HepG2 (cell line): ENCODE results near the gene FOXA3. TPM values are rescaled to one million over a fixed set of nuclear protein-coding genes. Genes with fewer than 3 reads are reported as not detected.

Experiments used
- NR2C2 ChIP-seq: sonication (generic); formaldehyde crosslinking; IDR thresholded peaks from 2 replicates; pipeline ENCODE4 v1.4.0; 2020; ENCODE audit warnings: missing genetic modification reagents, mild to moderate bottlenecking, moderate library complexity, borderline replicate concordance
- RFX5 ChIP-seq: IDR thresholded peaks from 2 replicates; pipeline ENCODE4 v1.6.1; 2011; ENCODE audit warnings: low read depth, low read length, improper control_type of control experiment
- SIN3A ChIP-seq: IDR thresholded peaks from 2 replicates; pipeline ENCODE4 v1.6.1; 2011; ENCODE audit warnings: low read depth, mild to moderate bottlenecking, control low read depth, low read length, borderline replicate concordance
- SNAPC5 ChIP-seq: sonication (generic); formaldehyde crosslinking; IDR thresholded peaks from 2 replicates; pipeline ENCODE4 v1.8.1; 2023; ENCODE audit warnings: mild to moderate bottlenecking, missing genetic modification reagents, borderline replicate concordance
- ZBTB7B ChIP-seq: sonication (generic); formaldehyde crosslinking; IDR thresholded peaks from 2 replicates; pipeline ENCODE4 v1.4.0; 2020; ENCODE audit warnings: missing genetic modification reagents
- ZNF264 ChIP-seq: sonication (generic); formaldehyde crosslinking; IDR thresholded peaks from 2 replicates; pipeline ENCODE4 v1.4.0; 2020; ENCODE audit warnings: missing genetic modification reagents
- ZNF431 ChIP-seq: sonication (generic); formaldehyde crosslinking; IDR thresholded peaks from 2 replicates; pipeline ENCODE4 v1.9.0; 2022; ENCODE audit warnings: missing genetic modification reagents, low read depth, mild to moderate bottlenecking, borderline replicate concordance
- ZNF572 ChIP-seq: sonication (generic); formaldehyde crosslinking; IDR thresholded peaks from 2 replicates; pipeline ENCODE4 v1.5.1; 2020; ENCODE audit warnings: mild to moderate bottlenecking, missing genetic modification reagents
- polyA plus RNA-seq, 8 experiments: library from polyadenylated mRNA; depleted of rRNA in 3 of 8; stranded (reverse) in 7 of 8; unstranded in 1 of 8; fragments of >200 nt; fragmentation: Illumina TruSeq in 4 of 8; extraction: Trizol in 4 of 8; gene quantifications; 2 replicates each; pipeline versions ENCODE4 v1.2.1 to v1.2.3, GENCODE V29; 2011 to 2016; ENCODE audit warnings: low read depth in 4 of 8, missing spikeins in 1 of 8, mixed read lengths in 1 of 8; ENCODE audit not compliant: insufficient read depth in 1 of 8
- total RNA-seq, 5 experiments: library from RNA; depleted of rRNA; stranded (reverse); fragments of >200 nt; fragmentation: Illumina TruSeq; extraction: Trizol; gene quantifications; 2 replicates each; pipeline ENCODE4 v1.2.3, GENCODE V29; 2016; ENCODE audit warnings: low read depth in 1 of 5
- TF ChIP-seq, protein P1 (sequence below): sonication (generic); formaldehyde crosslinking; IDR thresholded peaks from 2 replicates; pipeline ENCODE4 v1.8.1; 2023; ENCODE audit warnings: mild to moderate bottlenecking, moderate library complexity, missing genetic modification reagents
- TF ChIP-seq, protein P2 (sequence below): sonication (generic); formaldehyde crosslinking; IDR thresholded peaks from 2 replicates; pipeline ENCODE4 v1.4.0; 2020; ENCODE audit warnings: low read depth, missing genetic modification reagents

The FOXA3 gene
- total and polyA plus RNA-seq, 2 of the 13 experiments (the other 11 are each of a cell fraction or from before 2014, with no cell fraction given) = 29.8 to 47.6 TPM

DNA sequence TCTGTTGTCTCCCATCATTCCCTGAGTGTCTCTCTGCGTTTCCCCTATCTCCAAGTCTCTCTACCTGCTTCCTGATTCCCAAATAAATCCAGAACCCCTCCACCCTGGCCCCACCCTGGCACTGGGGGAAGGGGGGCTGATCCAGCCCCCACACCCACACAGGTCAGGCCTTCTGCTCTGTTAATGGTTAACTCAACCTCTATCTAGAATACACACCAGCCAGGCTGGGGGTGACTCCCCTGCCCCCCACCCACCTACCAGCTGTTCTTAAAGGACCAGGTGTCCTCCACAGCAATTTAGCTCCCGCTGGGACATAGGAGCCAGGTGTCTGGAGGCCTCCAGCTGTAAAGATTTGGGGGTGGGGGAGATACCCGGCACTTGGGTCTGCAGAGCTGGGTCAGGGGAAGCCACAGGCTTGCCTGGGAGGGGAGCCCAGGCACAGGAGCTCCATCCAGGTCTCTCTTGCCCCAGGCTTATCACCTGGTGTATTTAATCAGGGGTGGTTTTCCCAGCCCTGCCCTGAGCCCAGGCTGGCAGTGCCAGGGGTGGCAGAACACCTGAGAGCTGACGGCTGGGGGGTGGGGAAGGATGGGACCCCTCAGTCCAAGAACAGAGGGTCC is 17.9 kb downstream of the FOXA3 start (continued):
- TF ChIP-seq ZNF264 (CRISPR knock-in tag) = 0 out of 2 replicates have a peak, but pooled peaks have one; percentile 45
- 0 out of 2 replicates have a peak, but pooled peaks have one; percentile 30 for TF ChIP-seq ZNF572
- TF ChIP-seq RFX5 = no peak
- no peak for TF ChIP-seq ZNF431 (CRISPR knock-in tag)
- TF ChIP-seq, protein P1, sequence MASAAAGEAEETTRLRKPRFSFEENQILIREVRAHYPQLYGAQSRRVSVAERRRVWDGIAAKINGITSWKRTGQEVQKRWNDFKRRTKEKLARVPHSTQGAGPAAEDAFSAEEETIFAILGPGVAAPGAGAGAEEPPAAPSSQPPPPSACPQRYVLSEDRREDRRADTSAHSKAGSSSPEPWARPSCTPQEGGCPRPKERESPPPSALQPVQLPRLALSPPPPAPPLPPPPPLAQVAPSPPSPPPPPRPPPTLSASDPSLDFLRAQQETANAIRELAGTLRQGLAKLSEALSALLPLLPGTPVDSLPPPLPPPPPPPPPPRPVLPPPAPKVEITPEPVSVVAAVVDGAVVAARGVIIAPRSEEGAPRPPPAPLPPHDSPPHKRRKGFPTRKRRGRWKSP (CRISPR knock-in tag) = 0 out of 2 replicates have a peak, but pooled peaks have one; percentile 32
- peak; percentile 68 for TF ChIP-seq NR2C2 (CRISPR knock-in tag)
- TF ChIP-seq, protein P2, sequence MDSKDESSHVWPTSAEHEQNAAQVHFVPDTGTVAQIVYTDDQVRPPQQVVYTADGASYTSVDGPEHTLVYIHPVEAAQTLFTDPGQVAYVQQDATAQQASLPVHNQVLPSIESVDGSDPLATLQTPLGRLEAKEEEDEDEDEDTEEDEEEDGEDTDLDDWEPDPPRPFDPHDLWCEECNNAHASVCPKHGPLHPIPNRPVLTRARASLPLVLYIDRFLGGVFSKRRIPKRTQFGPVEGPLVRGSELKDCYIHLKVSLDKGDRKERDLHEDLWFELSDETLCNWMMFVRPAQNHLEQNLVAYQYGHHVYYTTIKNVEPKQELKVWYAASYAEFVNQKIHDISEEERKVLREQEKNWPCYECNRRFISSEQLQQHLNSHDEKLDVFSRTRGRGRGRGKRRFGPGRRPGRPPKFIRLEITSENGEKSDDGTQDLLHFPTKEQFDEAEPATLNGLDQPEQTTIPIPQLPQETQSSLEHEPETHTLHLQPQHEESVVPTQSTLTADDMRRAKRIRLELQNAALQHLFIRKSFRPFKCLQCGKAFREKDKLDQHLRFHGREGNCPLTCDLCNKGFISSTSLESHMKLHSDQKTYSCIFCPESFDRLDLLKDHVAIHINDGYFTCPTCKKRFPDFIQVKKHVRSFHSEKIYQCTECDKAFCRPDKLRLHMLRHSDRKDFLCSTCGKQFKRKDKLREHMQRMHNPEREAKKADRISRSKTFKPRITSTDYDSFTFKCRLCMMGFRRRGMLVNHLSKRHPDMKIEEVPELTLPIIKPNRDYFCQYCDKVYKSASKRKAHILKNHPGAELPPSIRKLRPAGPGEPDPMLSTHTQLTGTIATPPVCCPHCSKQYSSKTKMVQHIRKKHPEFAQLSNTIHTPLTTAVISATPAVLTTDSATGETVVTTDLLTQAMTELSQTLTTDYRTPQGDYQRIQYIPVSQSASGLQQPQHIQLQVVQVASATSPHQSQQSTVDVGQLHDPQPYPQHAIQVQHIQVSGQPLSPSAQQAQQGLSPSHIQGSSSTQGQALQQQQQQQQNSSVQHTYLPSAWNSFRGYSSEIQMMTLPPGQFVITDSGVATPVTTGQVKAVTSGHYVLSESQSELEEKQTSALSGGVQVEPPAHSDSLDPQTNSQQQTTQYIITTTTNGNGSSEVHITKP (CRISPR knock-in tag) = 0 out of 2 replicates have a peak, but pooled peaks have one; percentile 24
- TF ChIP-seq ZBTB7B (CRISPR knock-in tag) = peak; percentile 90
- TF ChIP-seq SNAPC5 = 0 out of 2 replicates have a peak, but pooled peaks have one; percentile 65
- TF ChIP-seq SIN3A = peak; percentile 78
- TF ChIP-seq, all 625 proteins: peak for 187
